ENCODE results near the gene ENDOU.

- TF ChIP-seq, protein P1, sequence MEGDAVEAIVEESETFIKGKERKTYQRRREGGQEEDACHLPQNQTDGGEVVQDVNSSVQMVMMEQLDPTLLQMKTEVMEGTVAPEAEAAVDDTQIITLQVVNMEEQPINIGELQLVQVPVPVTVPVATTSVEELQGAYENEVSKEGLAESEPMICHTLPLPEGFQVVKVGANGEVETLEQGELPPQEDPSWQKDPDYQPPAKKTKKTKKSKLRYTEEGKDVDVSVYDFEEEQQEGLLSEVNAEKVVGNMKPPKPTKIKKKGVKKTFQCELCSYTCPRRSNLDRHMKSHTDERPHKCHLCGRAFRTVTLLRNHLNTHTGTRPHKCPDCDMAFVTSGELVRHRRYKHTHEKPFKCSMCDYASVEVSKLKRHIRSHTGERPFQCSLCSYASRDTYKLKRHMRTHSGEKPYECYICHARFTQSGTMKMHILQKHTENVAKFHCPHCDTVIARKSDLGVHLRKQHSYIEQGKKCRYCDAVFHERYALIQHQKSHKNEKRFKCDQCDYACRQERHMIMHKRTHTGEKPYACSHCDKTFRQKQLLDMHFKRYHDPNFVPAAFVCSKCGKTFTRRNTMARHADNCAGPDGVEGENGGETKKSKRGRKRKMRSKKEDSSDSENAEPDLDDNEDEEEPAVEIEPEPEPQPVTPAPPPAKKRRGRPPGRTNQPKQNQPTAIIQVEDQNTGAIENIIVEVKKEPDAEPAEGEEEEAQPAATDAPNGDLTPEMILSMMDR (conservative IDR thresholded peaks at IDR 0.05 in 1 of 2, IDR thresholded peaks at IDR 0.05 in 1 of 2; ENCODE audit: low read depth in 1 of 2, low read length in 2 of 2), result no peak
- no peak for TF ChIP-seq EZH2 (IDR thresholded peaks at IDR 0.05; ENCODE audit: low read length, missing control alignments)
These were observed 43.1 kb upstream of the ENDOU start for GRCh38 chr12:47768323-47768811.
